ENCODE measurements around the gene CNGB1. TPM values are rescaled to one million over a fixed set of nuclear protein-coding genes. Genes with fewer than 3 reads are reported as not detected.

The CNGB1 gene
- total RNA-seq, 4 donors from 2014 or later: not detected

DNA sequence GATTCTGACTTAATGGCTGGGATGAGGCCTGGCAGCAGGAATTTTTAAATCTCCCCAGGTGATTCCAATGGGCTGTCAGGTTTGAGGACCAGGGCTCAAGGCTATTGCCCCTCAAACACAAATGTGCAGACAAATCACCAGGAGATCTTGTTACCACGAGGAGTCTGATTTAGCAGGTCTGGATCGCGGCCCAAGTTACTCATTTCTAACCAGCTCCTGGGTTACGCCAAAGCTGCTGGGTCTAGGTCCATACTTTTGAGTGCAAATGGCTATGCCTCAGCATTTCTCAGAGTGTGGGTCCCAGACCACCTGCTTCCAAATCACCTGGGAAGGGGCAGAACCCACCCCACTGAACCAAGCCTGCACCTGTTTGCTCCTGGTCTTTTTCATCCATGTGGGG lies 33.1 kb downstream of the CNGB1 start:
- intact Hi-C loops (cut with DNase I; ENCODE audit: low total_unique reads): no loop called here
- no peak overlapping the region for H3K4me3 ChIP-seq (ENCODE audit: low read depth, poor library complexity, severe bottlenecking)
- TF ChIP-seq POLR2A (IDR thresholded peaks at IDR 0.05) (no peak), CTCF (IDR thresholded peaks at IDR 0.05) (no peak)
- no peak for DNase-seq (ENCODE audit: low spot score in 2 of 2)
- WGBS, 2 donors: 71 to 89% methylated on average over 4 of the region's 4 CpGs

DNA sequence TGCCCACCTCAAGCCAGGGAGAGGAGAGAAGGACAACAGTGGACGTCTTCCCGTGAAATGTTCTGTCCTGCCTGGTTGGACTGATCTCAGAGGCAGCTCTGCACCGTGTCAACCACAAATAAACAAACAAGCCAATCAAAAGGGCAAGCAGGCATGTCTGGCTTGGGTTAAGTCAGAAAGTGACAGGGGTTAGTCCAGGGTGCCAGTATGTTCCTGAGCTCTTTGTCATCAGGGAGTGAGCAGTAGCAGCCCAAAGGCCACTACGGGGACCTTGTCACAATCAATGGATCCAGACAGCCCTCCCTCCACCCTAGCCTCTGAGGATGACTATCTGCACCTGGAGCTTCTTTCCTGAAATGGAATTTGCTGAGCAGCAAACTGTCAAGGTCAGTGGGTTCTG lies 35.0 kb downstream of the CNGB1 start:
- intact Hi-C loops (cut with DNase I; ENCODE audit: low total_unique reads): no loop called here
- WGBS, 2 donors: 67 to 70% methylated on average over 4 of the region's 4 CpGs
- no peak overlapping the region for H3K4me3 ChIP-seq (ENCODE audit: low read depth, poor library complexity, severe bottlenecking)
- TF ChIP-seq CTCF (IDR thresholded peaks at IDR 0.05) (no peak), POLR2A (IDR thresholded peaks at IDR 0.05) (no peak)
- no peak for DNase-seq (ENCODE audit: low spot score in 2 of 2)

GRCh38 chr16:57930533-57930932 lies 40.4 kb downstream of the CNGB1 start:
- 83 to 90% methylated on average over 2 of the region's 2 CpGs for WGBS, 2 donors
- no peak for DNase-seq (ENCODE audit: low spot score in 2 of 2)
- TF ChIP-seq CTCF (IDR thresholded peaks at IDR 0.05) (no peak), POLR2A (IDR thresholded peaks at IDR 0.05) (no peak)
- intact Hi-C loops (cut with DNase I; ENCODE audit: low total_unique reads): no loop called here
- no peak overlapping the region for H3K4me3 ChIP-seq (ENCODE audit: low read depth, poor library complexity, severe bottlenecking)

- intact Hi-C loops (cut with DNase I; ENCODE audit: low total_unique reads): no loop called here
- DNase-seq (ENCODE audit: low spot score in 2 of 2): no peak
- TF ChIP-seq CTCF (IDR thresholded peaks at IDR 0.05): no peak
- no peak for TF ChIP-seq POLR2A (IDR thresholded peaks at IDR 0.05)
- H3K4me3 ChIP-seq (ENCODE audit: low read depth, poor library complexity, severe bottlenecking): no peak overlapping the region
- 75 to 76% methylated on average over 3 of the region's 3 CpGs for WGBS, 2 donors
Measured at GRCh38 chr16:57929250-57929649, 41.7 kb downstream of the CNGB1 start.

DNA sequence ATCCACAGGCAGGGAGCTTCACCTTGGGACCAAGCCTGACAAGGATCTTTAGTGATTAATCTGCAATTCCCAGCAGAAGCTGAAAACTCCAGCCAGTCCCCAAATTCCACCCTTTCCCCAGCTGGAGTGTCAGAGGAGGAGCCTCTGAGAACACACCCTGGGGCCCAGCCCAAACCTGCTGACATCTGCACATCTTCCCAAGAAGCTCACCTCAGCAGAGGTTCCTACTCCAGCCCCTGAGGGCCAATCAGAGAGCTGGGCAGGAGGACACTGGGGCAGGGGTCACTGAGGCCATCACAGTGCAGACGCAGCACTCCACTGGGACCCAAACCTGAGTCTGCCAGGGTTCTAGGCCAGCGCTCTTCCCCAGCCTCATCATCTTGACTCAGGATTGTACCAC lies 44.9 kb downstream of the CNGB1 start:
- intact Hi-C loops (cut with DNase I; ENCODE audit: low total_unique reads): no loop called here
- DNase-seq (ENCODE audit: low spot score in 2 of 2): no peak
- H3K4me3 ChIP-seq (ENCODE audit: low read depth, poor library complexity, severe bottlenecking): no peak overlapping the region
- TF ChIP-seq POLR2A (IDR thresholded peaks at IDR 0.05): no peak
- no peak for TF ChIP-seq CTCF (IDR thresholded peaks at IDR 0.05)
- 97 to 100% methylated on average over 1 to 2 of the region's 2 CpGs for WGBS, 2 donors

DNA sequence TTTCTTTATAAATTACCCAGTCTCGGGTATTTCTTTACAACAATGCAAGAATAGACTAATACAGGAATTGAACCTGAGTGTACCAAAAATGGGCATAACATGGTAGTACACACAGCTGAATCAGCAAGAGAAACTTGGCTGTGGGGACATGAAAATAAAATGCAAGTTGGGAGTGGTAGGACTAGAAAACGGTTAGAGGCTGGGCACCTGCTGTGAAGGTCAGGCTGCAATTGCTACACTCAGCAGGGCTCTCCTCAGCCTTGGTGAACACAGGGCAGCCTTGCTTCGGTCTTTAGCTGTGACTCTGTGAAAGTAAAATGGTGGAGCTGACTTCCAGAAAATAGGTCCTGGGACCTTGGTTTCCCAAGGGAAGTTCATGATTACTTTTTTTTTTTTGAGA lies 45.6 kb downstream of the CNGB1 start:
- no peak for DNase-seq (ENCODE audit: low spot score in 2 of 2)
- 62 to 63% methylated on average over 3 of the region's 3 CpGs for WGBS, 2 donors
- TF ChIP-seq CTCF (IDR thresholded peaks at IDR 0.05) (no peak), POLR2A (IDR thresholded peaks at IDR 0.05) (no peak)
- intact Hi-C loops (cut with DNase I; ENCODE audit: low total_unique reads): no loop called here
- H3K4me3 ChIP-seq (ENCODE audit: low read depth, poor library complexity, severe bottlenecking): no peak overlapping the region
